ENCODE measurements around the gene OXNAD1.

The OXNAD1 gene

DNA sequence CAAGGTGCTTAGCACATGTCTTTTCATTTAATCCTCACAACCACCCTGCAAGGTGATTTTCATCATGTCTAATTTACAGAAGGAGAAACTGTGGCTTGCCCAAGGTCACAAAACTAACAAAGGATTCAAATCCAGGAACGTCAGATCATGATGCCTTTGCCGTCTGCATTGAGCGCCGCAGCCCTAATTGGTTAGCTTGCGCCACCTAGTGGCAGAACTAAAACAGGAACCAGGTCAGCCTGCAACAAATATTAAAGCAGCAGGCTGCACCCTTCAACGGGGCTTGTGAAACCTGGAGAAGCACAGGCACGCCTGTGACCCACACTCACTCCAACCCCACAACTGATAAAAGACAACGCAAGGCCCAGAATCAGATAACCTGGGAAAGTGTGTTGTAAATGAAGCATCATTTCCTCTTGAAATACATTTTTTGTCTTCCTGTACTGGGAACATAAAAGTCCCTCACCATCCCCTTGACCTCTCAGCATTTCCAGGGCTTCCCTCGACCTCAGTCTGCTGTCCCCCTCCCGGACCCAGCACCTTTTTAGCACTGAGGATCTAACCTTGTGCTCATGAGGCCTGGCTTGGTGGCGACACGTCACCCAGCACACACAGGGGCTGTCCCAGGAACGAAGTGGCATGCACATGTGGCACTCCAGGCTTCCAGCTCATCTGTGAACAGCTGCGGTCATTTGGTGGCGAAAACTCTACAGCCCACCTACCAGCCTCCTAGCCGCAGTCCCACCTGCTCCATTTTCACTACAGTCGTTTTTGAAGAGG lies 17.5 kb upstream of the OXNAD1 start:
- peak; percentile 84 for DNase-seq

DNA sequence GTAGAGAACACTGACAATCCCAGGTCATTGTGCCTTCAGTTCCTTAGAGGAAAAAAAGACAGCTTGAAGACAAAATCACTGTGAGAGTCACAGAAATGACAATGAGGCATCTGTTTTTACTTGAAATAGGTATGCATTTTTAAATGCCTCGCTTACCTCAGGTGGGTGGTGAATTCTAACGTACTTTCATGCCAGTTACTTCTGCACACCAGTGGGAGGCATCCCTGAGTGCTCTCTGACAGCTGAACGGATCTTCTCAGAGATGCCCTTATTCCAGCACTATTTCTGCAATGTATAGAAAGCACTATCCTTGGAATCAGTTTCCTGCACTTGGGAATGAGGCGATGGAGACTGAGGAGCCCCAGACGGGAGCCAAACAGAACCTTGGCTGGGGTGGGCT lies 16.5 kb upstream of the OXNAD1 start:
- no peak for DNase-seq

DNA sequence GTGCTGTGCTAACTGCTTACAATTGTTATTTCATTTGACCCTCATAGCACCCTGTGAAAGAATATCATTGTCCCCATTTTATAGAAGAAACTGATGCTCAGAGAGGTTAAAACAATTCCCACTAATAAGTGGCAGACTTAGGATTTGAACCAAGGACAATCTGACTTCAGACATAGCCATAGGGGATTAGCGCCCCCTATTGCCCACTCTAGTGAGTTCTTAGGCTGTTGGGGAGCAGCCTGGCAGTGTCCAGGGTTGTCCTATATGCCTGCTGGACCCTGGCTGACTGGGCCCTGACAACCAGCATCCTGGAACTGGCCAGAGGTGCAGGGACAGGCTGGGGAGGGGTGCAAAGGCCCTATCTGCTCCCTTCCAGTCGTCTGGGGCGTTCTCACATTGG lies 15.7 kb upstream of the OXNAD1 start:
- no peak for DNase-seq

DNA sequence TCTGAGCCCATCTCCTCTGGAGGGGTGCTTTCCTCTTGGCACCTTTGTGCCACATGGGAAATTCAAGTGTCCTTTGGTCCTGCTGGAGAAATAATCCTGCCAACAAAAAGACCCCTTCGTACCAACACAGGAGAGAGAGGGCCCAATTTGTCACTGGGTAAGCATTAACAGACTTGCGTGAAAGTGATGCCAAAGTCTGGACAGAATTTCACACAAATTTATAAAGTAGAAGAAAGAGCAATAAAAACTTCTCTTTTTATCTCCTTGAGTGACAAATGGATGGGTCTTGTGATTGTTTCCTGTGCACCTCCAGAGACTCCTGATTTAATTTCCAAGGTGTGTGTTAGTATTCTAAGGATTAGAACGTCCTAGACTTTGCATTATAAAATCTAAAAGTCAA lies 15.1 kb upstream of the OXNAD1 start:
- DNase-seq: no peak

DNA sequence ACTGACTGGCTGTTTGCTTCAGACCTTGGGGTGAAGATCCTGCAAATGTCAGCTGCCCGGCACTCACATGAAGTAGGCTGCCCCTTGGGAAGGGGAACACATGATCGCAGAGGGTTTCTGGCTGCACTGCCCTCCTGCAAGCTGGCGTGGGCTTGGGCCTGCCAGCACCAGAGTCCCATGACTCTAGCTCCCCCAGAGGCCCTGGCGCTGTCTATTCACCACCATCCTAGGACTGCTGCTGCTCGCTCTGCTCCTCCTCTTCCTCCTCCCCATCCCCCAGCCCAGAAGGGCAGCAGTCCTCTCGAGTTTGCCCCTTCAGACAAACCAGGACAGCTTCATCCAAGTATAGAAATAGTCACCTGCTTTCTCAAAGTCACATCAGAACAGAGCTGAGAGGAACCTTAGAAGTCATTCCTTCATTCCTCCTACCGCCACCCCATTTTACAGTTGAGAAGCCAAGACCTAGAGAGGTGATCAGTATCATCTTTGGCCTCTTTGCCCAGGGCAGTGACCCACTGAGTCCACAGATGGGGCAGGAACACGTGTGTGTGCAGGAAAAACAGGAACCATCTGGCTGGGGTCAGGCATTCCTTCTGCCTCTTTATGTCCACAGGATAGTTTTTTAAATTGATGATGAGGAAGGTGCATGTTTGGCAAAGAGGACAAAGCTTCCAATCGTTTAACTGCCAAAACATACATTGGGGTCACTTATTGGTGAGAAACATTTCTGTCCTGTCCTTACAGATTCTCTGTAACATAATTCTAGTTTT lies 13.5 kb upstream of the OXNAD1 start:
- DNase-seq: no peak

DNA sequence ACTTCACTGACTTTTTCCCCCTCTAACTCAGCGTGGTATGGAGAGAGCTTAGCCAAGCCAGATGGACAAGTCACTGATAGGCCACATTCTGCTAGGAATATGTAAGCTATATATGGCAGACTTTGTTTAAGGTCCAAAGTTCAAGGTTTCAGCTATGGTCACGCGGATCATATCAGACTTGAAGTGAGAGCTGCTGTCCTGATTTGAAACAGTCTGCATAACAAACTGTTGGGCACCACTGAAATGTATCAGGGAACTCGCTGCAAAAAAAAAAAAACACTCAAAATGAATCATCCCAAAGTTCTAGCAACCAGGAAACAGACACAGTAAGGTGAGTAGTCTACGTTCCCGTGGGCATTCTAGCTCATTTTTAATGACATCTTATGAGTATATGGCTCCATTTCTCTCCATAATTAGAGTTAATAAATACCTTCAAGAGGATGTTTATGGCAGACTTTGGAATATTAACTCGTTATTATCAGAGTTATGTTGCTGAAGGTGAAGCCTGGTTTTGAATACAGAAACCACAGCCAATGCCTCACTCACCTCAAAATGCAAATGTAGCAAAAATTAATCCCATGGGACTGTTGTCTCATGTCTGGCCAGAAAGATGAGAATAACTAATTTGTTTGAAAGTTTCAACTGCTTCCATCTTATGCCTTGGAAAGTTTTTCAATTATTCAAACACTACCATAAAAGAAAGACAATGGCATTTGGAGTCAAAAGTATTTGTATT lies 12.6 kb upstream of the OXNAD1 start:
- DNase-seq: no peak

DNA sequence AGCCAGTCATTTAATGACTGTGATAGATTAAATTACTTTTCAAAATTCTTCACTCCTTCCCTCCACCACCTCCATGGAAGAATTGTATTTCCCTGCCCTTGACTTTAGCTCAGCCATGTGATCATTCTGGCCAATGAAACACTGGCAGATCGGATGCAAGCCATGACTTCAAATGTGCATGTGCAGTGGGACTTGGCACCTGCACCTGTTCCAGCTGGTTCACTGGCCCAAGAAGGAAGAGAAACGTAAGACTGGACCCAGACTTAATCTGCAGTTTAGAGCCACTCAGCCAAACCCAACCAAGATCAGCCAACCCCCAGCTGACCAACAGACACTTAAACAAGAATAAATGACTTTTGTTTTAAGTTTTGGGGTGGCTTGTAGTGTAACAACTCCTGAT lies 12.0 kb upstream of the OXNAD1 start:
- DNase-seq: no peak

DNA sequence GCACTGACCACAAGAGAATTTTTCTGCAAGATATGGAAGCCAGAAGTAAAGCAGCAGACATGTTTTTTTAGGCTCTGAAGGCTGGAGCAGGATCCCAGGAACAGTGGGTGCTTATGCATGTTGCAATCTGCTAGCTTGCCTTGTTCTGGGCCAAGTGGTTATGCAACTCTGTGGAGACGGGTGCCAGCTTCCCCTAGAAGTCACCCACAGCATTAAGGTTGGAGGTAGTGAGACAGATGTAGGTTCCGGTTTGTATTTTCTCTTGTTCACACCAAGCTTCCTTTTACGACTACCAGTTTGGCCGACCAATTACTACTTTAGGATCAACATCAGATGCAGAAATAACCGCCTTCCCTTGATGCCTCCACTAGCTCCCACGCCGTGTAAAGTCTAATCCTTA lies 11.4 kb upstream of the OXNAD1 start:
- DNase-seq: no peak

DNA sequence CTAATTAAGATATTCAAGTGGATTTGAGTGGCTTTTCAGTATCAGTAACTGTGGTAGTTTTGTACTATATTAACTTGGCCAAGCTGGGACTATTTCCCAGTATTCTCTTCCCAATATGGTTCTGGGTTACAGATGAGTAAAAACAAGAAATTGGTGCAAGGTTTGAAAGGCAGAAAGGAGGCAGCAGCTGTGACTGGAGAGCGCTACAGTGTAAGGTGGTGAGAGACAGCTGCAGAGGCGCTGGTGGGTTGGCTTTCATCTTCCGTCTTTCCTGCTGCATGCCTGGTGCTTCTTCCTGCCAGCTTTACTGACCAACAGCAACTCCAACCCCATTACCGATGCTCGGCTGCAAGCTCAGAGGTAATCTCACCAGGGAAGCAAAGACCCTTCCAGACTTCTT lies 10.1 kb upstream of the OXNAD1 start:
- DNase-seq: no peak

DNA sequence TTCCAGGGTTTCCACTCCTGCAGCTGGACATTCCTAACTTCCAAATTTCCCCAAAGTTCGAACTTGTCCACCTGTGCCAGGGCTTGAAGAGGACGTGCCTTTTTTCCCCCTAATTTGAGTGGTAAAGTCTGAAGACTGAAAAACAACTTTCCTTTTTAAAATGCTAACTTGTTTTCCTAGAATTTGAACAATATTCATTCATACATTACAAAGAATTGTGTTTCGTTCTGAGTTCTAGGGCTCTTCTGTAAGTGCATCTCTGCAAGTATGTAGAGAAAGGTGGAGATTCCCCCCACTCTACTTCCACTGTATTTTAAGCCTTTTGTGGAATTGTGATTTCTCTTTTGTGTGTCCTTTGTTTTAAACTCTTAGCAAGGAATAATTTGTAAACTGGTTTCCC lies 9.7 kb upstream of the OXNAD1 start:
- no peak for DNase-seq

DNA sequence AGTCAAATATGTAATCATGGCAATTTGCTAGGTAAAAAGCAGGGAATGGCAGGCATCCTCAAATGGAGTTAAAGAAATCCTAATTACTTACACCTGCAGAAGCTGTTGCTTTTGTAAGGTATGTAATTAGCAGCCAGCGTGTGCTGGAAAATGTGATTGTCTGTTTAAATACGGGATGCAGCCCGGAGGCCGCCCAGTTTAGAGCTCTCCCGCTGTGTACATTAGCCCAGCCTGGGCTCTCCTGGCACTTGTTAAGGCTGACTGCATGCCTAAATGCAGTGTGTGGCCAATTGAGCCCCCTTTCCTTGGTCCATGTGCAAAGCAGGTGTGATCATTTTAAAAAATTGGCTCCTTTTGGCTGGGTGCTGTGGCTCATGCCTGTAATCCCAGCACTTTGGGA lies 9.3 kb upstream of the OXNAD1 start:
- DNase-seq: no peak

DNA sequence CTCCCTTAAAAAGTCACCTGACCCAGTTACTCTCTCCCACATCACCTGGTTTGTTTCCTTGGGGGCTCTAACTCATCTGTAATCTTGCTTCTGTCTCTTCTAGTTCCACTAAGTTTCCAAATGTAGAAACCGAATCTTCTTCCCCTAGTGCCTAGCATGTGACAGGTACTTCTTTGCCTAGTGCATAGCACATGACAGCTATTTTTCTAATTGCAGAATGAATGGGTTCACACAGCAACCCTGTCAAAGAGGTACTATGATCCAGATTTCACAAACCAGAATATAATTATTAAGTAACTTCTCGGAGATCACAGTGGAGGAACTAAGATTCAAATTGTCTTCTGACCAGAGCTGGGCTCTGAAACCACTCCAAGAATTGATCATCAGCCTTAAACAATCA lies 7.7 kb upstream of the OXNAD1 start:
- DNase-seq: no peak

DNA sequence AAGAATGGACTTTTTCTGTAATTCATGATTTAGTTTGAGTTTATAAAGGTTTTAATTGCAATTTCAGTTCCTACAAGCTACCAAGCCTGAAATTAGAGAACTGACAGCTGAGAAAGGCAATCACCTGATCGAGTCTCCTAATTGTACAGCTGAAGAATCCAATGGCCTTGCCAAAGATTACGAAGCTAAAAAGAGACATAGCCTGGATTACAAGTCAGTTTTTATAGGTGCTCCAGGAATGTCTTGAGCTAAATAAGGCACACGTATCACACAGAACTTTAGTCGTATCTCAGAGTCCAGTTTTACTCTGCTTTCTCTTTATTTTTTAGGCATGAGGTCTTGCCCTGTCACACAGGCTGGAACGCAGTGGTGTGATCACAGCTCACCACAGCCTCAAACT lies 6.8 kb upstream of the OXNAD1 start:
- no peak for DNase-seq

DNA sequence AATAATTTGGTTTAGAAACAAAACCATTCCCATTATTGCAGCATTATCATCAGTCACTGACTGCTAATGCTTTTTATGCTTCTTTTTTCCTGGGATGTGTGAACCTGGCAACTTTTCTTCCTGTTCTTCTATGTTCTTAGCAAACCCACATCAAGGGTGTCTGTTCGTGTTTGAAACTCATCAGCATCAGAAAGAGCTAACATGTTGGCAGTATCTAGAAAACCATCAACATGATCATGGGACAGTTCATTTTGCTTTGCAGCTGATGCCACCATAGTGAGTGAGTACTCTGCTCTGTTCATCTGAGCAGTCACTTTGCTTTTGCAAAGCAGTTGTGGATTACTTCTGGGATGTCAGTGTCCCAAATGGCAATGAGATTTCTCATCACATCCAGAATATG lies 6.1 kb upstream of the OXNAD1 start:
- DNase-seq: no peak

DNA sequence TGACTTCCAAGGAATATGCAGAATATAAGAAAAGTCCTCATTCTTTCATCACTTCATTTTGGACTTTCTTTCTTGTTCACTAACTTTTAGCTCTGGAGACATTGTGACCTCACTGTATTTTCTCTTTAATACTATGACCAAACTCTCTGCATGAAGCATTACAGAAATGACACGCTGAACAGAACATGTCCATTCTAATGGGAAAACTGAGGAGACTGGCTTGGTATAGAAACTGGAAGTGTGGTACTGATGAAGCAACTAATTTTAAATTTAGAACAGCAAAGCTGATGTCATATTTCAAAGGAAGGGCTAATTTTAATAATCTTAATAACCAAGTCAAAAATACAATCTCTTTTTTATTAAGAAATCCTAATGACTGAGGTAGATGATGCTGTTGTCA lies 5.0 kb upstream of the OXNAD1 start:
- no peak for DNase-seq

DNA sequence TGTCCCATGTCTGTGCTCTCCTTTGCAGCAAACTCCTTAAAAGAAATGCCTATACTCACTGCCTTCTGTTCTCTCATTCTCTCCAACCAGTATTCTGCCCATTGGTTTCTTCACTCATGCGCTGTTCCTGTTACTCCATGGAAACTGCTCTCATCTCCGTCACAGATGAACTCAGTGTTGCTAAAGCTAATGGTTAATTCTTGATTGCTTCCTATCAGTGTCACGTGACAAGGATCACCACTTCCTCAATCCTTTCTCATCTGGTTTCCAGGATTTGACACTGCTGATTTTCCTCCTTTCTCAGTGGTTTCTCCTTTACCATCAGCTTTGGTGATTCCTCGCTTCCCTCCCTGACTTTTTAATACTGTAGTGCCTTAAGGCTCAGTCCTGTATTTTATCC lies 2.8 kb upstream of the OXNAD1 start:
- DNase-seq: no peak

DNA sequence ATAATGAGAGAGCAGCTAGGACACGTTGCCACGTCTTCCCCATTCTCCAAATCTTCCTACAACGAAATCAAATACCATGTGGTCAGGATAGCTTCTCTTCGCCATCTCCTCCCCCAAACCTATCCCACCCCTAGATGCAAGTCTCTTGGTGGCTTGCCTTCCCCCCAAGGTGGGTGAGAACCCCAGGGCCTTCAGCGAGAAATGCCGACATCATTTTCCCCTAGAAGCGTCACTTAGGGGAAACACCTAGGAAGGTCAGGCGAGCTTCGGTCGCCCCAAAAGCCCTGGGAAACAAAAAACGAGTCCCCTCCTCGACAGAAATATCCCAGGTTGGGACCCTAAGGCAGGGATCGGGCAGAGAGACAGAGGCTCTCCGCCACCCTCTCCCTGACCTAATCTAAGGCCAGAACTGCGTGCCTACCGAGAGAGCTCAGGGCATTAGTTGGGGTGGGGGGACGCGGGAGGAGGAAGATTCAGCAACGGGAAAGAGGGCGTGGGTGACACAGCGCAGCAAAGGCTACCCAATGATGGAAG lies 771 bp upstream of the OXNAD1 start:
- no peak for DNase-seq

DNA sequence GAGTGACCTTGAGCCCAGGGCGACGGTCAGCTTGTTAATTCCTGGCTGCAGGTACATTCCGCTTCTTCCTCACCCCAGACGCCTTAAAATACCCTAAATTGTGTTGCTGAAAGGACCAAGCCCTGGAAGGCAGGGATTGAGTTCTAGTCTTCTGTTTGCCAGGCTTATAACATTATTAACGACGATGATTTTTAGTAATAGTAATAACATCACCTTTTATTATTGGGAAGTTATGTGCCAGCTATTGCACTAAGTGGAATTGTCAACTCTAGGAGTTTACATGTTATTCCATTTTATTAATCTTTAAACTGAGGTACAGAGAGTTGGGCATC lies 409 bp downstream of the OXNAD1 start:
- DNase-seq: no peak

DNA sequence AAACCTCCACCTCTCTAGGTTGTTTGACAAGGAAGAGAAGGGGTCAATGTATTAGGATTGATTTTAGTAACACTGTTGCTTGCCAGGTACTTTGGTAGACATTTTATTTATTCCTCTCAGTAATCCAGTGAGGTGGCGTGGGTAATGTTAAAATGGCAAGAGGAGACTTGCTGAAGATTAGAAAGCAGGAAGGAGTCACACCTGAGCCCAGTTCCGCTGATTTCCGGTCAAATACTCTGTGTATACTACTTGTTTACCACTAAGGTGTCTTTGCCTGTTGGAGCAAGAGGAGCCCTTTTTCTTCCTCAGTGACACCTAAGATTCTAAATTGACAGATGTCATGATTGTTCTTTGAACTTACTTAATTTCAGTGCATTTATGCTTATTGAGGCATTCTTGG lies 1.7 kb downstream of the OXNAD1 start:
- peak; percentile 35 for DNase-seq

DNA sequence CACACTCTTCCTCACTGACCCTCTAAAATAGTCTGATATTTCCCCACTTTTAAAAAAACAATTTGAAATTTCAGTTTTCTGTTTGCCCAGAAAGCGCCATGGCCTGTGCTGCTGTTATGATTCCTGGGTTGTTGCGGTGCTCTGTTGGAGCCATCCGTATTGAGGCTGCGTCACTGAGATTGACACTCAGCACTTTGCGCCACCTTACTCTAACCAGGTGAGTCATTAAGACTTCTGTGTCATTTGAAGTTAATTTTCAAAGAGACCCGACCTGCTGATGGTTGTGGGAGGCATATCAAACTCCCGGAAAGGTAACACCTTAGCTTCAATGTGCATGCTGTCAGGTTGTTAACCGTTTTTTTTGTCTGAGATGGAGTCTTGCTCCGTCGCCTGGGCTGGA lies 5.8 kb downstream of the OXNAD1 start:
- no peak for DNase-seq

DNA sequence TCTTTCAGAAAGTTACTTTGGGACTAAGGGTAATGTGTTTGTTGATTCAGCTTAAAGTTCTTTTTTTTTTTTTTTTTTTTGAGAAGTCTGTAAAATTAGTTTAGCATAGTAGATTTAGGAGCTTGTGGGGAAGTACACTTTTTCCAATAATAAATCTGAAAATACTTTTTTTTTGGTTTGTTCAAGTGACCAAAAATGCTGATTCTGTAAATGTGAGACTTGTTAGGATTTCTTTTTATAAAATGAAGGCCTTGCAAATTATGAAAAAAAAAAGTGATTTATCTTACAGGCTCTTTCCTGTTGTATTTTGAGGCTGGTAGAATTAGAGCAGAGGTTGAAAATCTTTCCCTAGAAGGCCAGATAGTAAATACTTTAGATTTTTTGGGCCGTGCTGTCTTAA lies 7.6 kb downstream of the OXNAD1 start:
- no peak for DNase-seq

DNA sequence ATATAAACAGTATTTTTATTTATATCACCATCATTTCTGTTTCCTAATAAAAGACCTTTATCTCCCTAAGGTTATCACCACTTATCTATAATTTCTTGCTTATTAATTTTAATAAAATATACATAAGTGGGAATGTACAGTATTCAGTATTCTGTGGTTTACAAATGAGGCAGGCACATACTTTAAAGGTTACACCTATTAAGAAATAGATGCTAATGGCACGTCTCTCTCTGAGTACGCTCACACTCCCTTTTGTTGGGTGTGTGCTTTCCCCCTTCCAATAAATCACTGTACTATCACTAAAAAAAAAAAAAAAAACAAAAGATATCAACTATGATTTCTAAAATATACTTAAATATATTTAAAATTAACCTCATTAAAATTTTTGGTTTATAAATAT lies 8.9 kb downstream of the OXNAD1 start:
- DNase-seq: no peak

DNA sequence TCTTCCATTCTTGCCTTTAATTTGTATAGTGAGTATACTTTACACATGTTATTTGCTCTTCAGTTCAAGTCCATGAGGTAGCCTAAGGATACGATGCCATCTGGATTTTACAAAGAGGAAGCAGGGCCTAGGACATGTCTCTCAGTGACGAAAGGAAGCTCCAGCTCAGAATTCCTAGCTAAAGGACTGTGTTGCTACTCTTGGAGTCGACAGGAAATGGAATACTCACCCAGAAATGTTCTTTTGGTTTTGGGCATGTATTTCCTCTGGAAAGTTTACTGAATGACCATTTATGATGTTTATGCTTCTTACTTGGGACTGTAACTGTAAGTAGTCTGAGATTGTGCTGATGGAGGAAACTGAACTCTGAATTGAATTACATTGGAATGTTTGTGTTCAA lies 12.5 kb downstream of the OXNAD1 start:
- DNase-seq: no peak

Data from islet precursor cell (in vitro differentiated cells).